Coronary artery (tissue), 2 donors: ENCODE measurements around the gene CYP2C9.

Source experiments
- DNase-seq: peaks from one replicate; pipeline ENCODE4 v3.0.0-alpha.2; 2017; ENCODE audit warnings: low spot score
- H3K27ac ChIP-seq, 2 donors: fragments of 200-600 bp; sonication (generic); one replicate each; pipeline ENCODE4 v1.5.1; 2016 to 2019
- H3K4me3 ChIP-seq: fragments of 200-600 bp; sonication (generic); 2 replicates; pipeline ENCODE4 v1.5.1; 2016; ENCODE audit warnings: mild to moderate bottlenecking, moderate library complexity
- TF ChIP-seq, protein P1 (sequence below): fragments of 200-600 bp; sonication (generic); IDR thresholded peaks from one replicate; pipeline ENCODE4 v1.5.1; 2019; ENCODE audit warnings: antibody characterized with exemption

Gene CYP2C9

DNA sequence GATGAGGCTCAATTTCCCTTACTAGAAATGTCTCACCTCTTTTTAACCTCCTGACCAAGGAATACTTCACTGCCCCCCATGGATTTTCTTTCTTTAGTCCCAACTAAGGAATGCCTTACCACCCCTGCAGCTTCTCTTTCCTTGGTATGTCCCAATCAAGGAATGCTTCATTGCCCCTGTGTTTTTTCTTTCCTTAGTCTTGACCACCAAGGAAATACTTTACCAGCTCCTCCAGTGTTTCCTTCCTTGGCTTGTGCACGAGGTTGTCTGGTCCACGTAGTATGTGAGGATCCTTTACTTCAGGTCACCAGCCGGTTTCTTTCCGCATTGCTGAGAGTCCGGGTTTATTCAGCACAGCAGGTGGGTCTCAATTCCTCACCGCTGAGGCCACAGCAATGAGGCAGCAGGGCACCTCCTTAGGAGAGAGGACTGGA lies 59.3 kb downstream of the CYP2C9 start:
- DNase-seq = no peak
- TF ChIP-seq, protein P1, sequence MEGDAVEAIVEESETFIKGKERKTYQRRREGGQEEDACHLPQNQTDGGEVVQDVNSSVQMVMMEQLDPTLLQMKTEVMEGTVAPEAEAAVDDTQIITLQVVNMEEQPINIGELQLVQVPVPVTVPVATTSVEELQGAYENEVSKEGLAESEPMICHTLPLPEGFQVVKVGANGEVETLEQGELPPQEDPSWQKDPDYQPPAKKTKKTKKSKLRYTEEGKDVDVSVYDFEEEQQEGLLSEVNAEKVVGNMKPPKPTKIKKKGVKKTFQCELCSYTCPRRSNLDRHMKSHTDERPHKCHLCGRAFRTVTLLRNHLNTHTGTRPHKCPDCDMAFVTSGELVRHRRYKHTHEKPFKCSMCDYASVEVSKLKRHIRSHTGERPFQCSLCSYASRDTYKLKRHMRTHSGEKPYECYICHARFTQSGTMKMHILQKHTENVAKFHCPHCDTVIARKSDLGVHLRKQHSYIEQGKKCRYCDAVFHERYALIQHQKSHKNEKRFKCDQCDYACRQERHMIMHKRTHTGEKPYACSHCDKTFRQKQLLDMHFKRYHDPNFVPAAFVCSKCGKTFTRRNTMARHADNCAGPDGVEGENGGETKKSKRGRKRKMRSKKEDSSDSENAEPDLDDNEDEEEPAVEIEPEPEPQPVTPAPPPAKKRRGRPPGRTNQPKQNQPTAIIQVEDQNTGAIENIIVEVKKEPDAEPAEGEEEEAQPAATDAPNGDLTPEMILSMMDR = no peak
- Histone ChIP-seq H3K27ac (no peak overlapping the region), H3K4me3 (no peak overlapping the region)

DNA sequence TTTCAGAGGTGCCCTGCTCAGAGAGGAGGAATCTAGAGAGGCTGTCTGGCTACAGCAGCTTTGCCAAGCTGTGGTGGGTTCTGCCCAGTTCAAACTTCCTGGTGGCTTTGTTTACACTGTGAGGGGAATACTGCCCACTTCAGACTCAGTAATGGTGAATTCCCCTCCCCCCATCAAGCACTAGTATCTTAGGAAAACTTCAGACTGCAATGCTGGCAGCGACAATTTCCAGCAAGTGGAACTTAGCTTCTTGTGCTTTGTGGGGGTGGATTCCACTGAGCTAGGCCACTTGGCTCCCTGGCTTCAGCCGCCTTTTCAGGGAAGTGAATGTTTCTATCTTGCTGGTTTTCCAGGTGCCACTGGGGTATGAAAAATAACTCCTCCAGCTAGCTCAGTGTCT lies 88.0 kb downstream of the CYP2C9 start:
- no peak overlapping the region for H3K4me3 ChIP-seq
- no peak for DNase-seq
- TF ChIP-seq, protein P1 = no peak
- no peak overlapping the region for H3K27ac ChIP-seq

DNA sequence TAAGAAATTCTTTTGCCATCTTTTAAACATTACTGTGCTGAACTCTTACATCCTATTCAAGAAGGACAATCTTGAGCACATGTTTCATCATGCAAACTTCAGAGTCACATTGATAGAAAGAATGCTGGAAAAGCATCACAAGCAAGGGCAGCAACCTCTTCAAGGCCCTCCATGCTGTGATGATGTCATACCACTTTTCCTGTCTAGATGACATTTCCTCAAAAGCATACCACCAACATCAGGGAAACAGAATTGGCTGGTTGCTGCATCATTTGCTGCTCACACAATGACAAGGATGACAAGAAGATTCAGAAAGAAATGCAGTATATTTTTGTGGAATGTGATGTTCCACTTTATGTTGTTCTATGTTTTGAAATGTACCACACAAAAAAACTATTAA lies 93.2 kb downstream of the CYP2C9 start:
- DNase-seq = no peak
- H3K27ac ChIP-seq = no peak overlapping the region
- TF ChIP-seq, protein P1 = no peak
- no peak overlapping the region for H3K4me3 ChIP-seq

DNA sequence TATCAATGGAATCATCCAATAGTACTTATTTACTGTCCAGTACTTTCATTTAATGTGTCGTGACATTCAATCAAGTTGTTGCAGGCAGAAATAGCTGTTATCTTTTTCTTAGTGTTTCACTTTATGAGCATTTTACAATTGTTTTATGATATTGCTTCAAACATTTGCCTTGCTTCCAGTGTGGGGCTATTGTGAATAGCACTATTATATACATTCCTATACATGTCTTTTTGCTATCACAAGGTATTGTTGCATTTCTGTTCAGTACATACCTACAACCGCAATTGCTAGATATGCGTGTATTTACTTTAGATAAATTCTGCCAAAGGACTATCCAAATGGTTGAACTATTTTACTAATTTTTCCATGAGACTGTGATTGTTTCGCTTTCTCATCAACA lies 95.9 kb downstream of the CYP2C9 start:
- no peak overlapping the region for H3K4me3 ChIP-seq
- TF ChIP-seq, protein P1 = no peak
- DNase-seq = no peak
- H3K27ac ChIP-seq = no peak overlapping the region

DNA sequence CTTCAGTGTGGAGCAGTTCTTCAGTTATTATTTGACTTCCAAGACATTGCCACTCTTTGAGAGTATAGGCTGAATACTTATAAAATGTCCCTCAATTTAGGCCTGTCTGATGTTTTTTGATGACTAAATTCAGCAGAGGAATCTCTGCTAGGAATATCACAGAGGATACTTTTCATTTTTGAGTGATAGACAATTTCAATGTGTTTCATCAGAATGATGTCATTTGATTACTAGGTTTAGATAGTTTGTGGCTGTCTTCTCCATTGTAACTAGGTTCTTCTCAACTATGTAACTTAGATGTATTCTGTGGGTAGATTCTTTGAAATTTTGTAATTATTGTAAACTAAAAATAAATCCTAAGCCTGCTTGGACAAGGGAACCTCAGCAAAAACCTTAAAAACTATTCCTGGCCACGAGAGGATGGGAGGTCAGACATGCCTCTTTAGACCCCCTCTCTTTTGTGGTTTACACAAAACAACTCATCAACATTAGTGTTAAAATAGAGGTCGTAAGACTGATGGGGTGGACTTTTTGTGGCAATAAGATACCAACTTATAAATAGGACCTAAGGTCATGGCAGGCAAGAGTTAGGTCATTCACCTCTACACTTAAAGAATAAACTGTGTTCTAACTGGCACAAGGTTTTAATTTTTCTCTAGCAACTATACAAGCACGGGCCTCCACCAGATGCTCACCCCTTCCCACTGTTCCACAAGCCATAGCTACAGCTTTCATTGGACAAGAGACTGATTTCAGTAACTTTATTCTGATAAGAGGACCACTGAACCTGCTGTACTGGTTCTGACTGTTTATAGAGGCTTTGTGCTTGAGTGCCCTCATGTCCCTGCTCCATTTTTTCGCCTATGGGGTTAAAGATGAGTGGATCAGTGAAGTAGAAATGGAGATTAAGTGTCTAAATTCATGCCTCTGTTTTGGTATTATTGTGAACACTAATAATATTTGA lies 97.2 kb downstream of the CYP2C9 start:
- Histone ChIP-seq H3K27ac (no peak overlapping the region), H3K4me3 (no peak overlapping the region)
- TF ChIP-seq, protein P1 = no peak
- no peak for DNase-seq

DNA sequence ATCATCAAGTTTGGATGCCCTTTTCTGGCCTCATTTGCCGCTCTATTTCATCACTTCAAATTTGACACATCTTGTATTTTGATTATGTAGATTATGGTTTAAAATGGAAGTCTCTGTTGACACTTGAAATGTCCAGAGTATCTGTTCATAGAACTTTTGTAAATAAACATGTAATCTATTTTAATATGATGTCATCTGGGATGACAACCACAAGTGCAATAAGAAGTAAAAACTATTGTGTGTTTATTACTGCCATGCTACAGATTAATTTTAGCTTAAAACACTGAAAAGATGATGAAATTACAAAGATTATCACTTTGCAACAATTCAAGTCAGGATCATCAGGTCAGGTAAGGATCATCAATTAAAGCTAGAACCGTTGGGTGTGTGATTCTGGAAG lies 100.8 kb downstream of the CYP2C9 start:
- no peak overlapping the region for H3K27ac ChIP-seq
- no peak overlapping the region for H3K4me3 ChIP-seq
- TF ChIP-seq, protein P1 = no peak
- no peak for DNase-seq
